B cell (primary cell): ENCODE results near the gene TINAGL1. TPM values are rescaled to one million over a fixed set of nuclear protein-coding genes. Genes with fewer than 3 reads are reported as not detected.

Experiments used
- ATAC-seq: fragments of 200-7000 bp; cut with Tn5 transposase; one replicate; pipeline ENCODE4 v1.10.0; 2021; ENCODE audit warnings: low read depth, mild to moderate bottlenecking, moderate number of reproducible peaks, moderate library complexity
- CTCF ChIA-PET: fragments of 350-600 bp; sonication (Branson Sonifier 250); formaldehyde crosslinking; loops from one replicate; lab custom pipeline; 2021; ENCODE audit warnings: antibody characterized with exemption, inconsistent platforms; lab: Charles Lee
- POLR2A ChIA-PET: fragments of 350-600 bp; sonication (Branson Sonifier 250); formaldehyde crosslinking; loops from one replicate; lab custom pipeline; 2021; ENCODE audit warnings: antibody characterized with exemption; lab: Charles Lee
- DNase-seq: peaks from one replicate; pipeline ENCODE4 v3.0.0; 2013
- H2AFZ ChIP-seq: 2 replicates; pipeline ENCODE4 v1.6.1; 2012; ENCODE audit warnings: mild to moderate bottlenecking, low read depth, low read length; ENCODE audit not compliant: insufficient read depth, poor library complexity, severe bottlenecking
- H3K27ac ChIP-seq, 2 donors: 1 replicate in 1 of 2; 2 replicates in 1 of 2; pipeline ENCODE4 v1.5.1; 2012 to 2013; ENCODE audit warnings: low read length in 2 of 2, mild to moderate bottlenecking in 2 of 2, moderate library complexity in 1 of 2
- H3K27me3 ChIP-seq, 4 experiments: fragments of 200-600 bp in 1 of 4; sonication (generic) in 1 of 4; replicated peaks in 1 of 4; 1 replicate in 2 of 4; 2 replicates in 2 of 4; pipeline versions ENCODE4 v1.6.1 to v1.7.0; 2013 to 2016; ENCODE audit warnings: low read length in 3 of 4, mild to moderate bottlenecking in 2 of 4, mixed read lengths in 1 of 4, moderate library complexity in 1 of 4; ENCODE audit not compliant: insufficient read depth in 4 of 4, control insufficient read depth in 3 of 4; ENCODE audit errors: control extremely low read depth in 1 of 4
- H3K36me3 ChIP-seq, 2 experiments: replicated peaks in 1 of 2; 1 replicate in 1 of 2; 2 replicates in 1 of 2; pipeline versions ENCODE4 v1.6.1 to v1.7.1; 2013; ENCODE audit warnings: low read length in 1 of 2; ENCODE audit not compliant: insufficient read depth in 2 of 2, control insufficient read depth in 1 of 2; ENCODE audit errors: control extremely low read depth in 1 of 2, extremely low read depth in 1 of 2
- H3K4me1 ChIP-seq, 2 donors: fragments of 200-600 bp in 1 of 2; sonication (generic) in 1 of 2; 1 replicate in 1 of 2; 2 replicates in 1 of 2; pipeline versions ENCODE4 v1.5.1 to v1.6.1; 2013 to 2017; ENCODE audit warnings: low read length in 2 of 2; ENCODE audit not compliant: control insufficient read depth in 2 of 2, insufficient read depth in 2 of 2
- H3K4me2 ChIP-seq: replicated peaks from 2 replicates; pipeline ENCODE3; 2012; ENCODE audit warnings: mild to moderate bottlenecking, low read depth, low read length; ENCODE audit not compliant: poor library complexity, severe bottlenecking
- H3K4me3 ChIP-seq, 5 experiments: fragments of 200-600 bp in 1 of 5; sonication (generic) in 1 of 5; 1 replicate in 3 of 5; 2 replicates in 2 of 5; pipeline versions ENCODE4 v1.5.1 to v1.7.0; 2011 to 2016; ENCODE audit warnings: low read length in 4 of 5, mild to moderate bottlenecking in 4 of 5, low read depth in 2 of 5, control low read depth in 1 of 5, moderate library complexity in 1 of 5; ENCODE audit not compliant: insufficient read depth in 1 of 5; ENCODE audit errors: control extremely low read depth in 1 of 5, extremely low read depth in 1 of 5
- H3K79me2 ChIP-seq: fragments of 200-600 bp; sonication (generic); one replicate; pipeline ENCODE4 v1.6.0; 2016; ENCODE audit warnings: low read length; ENCODE audit not compliant: control insufficient read depth, insufficient read depth
- H3K9ac ChIP-seq: fragments of 200-600 bp; sonication (generic); 2 replicates; pipeline ENCODE4 v1.6.1; 2017; ENCODE audit warnings: mild to moderate bottlenecking, low read length, moderate library complexity
- H3K9me3 ChIP-seq, 3 donors: one replicate each; pipeline versions ENCODE4 v1.6.1 to v1.7.1; 2013; ENCODE audit warnings: low read length in 2 of 3; ENCODE audit not compliant: control insufficient read depth in 2 of 3, insufficient read depth in 1 of 3; ENCODE audit errors: control extremely low read depth in 1 of 3
- H4K20me1 ChIP-seq: 2 replicates; pipeline ENCODE4 v1.6.0; 2012; ENCODE audit warnings: mild to moderate bottlenecking, low read length; ENCODE audit not compliant: insufficient read depth, control insufficient read depth, poor library complexity, severe bottlenecking
- H3K27ac Mint-ChIP-seq: one replicate; pipeline ENCODE4 v1.8.0; 2021; ENCODE audit warnings: mixed read lengths
- H3K27me3 Mint-ChIP-seq: one replicate; pipeline ENCODE4 v1.8.0; 2021; ENCODE audit warnings: mixed read lengths
- H3K4me1 Mint-ChIP-seq: one replicate; pipeline ENCODE4 v1.8.0; 2021; ENCODE audit warnings: mixed read lengths
- H3K4me3 Mint-ChIP-seq: one replicate; pipeline ENCODE4 v1.8.0; 2021; ENCODE audit warnings: mixed read lengths
- H3K9me3 Mint-ChIP-seq: one replicate; pipeline ENCODE4 v1.8.0; 2022; ENCODE audit warnings: mixed read lengths; ENCODE audit not compliant: insufficient read depth
- EZH2 ChIP-seq: IDR thresholded peaks from 2 replicates; pipeline ENCODE4 v1.6.1; 2012; ENCODE audit warnings: borderline replicate concordance, low read depth, mild to moderate bottlenecking, moderate library complexity, low read length; ENCODE audit not compliant: insufficient read depth, poor library complexity, severe bottlenecking
- WGBS: methylation state at CpG from one replicate; pipeline ENCODE4 v1.1.5; 2013; ENCODE audit warnings: missing lambda C conversion rate; ENCODE audit not compliant: insufficient coverage; 5-methylcytosine and 5-hydroxymethylcytosine counted together
- intact Hi-C: fragments of 100-400 bp; cut with micrococcal nuclease; formaldehyde crosslinking; loops from one replicate; pipeline ENCODE4 v1.10.0; 2022
- polyA plus RNA-seq: library from polyadenylated mRNA; depleted of rRNA; stranded (reverse); fragments of >200 nt; gene quantifications from 2 replicates; pipeline ENCODE4 v1.2.3, GENCODE V29; 2012
- total RNA-seq, 2 donors: library from RNA; stranded (reverse); fragments of 120-200 nt in 1 of 2; gene quantifications; 1 replicate in 1 of 2; 2 replicates in 1 of 2; pipeline versions ENCODE4 v1.2.3 to v1.2.4, GENCODE V29; 2013 to 2022
- TF ChIP-seq, protein P1 (sequence below): fragments of 200-600 bp; IDR thresholded peaks from one replicate; pipeline ENCODE4 v1.8.0; 2022; ENCODE audit warnings: antibody characterized with exemption, mild to moderate bottlenecking

TINAGL1 gene
- total and polyA plus RNA-seq, 2 donors (not counting 1 experiment from before 2014, with no cell fraction given) = not detected

DNA sequence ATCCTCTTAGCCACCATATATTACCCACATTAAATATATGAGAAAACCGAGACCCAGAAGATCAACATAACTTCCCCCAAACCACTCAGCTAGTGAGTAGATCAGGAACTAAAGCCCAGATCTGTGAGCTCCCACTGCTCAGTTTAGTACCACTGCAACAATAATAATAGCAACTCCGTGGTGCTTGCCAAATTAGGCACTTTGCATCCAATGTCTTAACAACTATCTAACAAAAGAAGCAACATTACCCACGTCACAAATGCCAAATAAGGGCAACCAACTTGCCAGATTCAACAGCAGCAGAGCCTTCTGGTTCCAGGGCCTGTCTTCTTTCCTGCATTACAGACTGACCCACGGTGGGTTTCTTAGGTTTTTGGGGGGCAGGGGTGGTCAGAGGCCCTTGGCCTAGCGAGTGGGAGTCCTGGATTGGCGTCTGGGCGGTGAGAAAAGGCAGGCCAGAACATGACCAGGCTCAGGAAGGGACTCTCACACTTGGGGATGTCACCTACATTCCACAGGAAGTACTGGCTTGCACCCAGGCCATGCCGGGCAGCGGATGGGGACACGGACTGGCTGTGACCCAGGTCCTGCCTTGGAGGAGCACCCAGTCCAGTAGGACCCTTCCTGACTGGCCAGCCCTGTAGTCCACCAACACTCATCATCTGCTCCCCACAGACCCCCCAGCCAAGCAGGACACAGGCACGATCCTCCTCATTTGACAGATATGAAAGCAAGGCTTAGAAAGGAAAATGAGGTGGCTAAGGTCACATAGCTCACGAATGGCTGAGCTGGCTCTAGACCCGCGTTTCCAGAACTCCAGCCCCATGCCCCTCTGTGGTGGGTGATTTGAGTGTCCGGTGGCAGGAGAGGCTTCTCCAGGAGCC lies 45.8 kb downstream of the TINAGL1 start:
- Histone ChIP-seq H3K9me3 (peaks cover 0 to 5% (median 0%) of the 10 kb centered on the region in 3 donors), H3K4me2 (no peak overlapping the region), H3K36me3 (peaks cover 0 to 2% of the 10 kb centered on the region in 2 experiments), H2AFZ (no peak overlapping the region), H3K4me3 (no peak overlapping the region), H4K20me1 (no peaks in the 10 kb centered on the region), H3K9ac (no peak overlapping the region), H3K27me3 (peaks cover 0 to 25% (median 5%) of the 10 kb centered on the region in 4 experiments), H3K4me1 (peaks cover 13 to 19% of the 10 kb centered on the region in 2 donors), H3K79me2 (no peaks in the 10 kb centered on the region), H3K27ac (no peak overlapping the region)
- TF ChIP-seq, protein P1, sequence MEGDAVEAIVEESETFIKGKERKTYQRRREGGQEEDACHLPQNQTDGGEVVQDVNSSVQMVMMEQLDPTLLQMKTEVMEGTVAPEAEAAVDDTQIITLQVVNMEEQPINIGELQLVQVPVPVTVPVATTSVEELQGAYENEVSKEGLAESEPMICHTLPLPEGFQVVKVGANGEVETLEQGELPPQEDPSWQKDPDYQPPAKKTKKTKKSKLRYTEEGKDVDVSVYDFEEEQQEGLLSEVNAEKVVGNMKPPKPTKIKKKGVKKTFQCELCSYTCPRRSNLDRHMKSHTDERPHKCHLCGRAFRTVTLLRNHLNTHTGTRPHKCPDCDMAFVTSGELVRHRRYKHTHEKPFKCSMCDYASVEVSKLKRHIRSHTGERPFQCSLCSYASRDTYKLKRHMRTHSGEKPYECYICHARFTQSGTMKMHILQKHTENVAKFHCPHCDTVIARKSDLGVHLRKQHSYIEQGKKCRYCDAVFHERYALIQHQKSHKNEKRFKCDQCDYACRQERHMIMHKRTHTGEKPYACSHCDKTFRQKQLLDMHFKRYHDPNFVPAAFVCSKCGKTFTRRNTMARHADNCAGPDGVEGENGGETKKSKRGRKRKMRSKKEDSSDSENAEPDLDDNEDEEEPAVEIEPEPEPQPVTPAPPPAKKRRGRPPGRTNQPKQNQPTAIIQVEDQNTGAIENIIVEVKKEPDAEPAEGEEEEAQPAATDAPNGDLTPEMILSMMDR = no peak
- no peak for TF ChIP-seq EZH2
- ATAC-seq (no peak), DNase-seq (peak; percentile 4)
- no peak overlapping the region for H3K4me3 Mint-ChIP-seq
- POLR2A ChIA-PET = no interaction called here
- WGBS = 92% methylated on average over 12 of the region's 15 CpGs
- peaks cover 18% of the 10 kb centered on the region for H3K27me3 Mint-ChIP-seq
- intact Hi-C loops = no loop called here
- H3K27ac Mint-ChIP-seq = no peak overlapping the region
- no peaks in the 10 kb centered on the region for H3K9me3 Mint-ChIP-seq
- H3K4me1 Mint-ChIP-seq = peaks cover 18% of the 10 kb centered on the region
- CTCF ChIA-PET = no interaction called here

DNA sequence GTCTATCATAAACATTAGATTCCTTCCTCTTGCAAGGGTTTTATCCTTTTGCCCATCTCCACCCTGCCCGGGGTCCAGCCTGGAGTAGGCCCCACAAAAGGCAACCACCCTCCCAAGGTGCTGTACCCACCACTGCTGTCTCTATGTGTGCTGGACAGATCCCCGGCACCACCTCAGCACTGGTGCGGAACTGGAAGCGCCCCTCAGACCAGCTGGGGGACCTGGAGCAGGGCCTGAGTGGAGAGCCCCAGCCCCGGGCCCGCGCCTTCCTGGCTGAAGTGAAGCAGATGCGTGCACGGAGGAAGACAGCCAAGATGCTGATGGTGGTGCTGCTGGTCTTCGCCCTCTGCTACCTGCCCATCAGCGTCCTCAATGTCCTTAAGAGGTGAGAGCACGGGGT lies 47.0 kb downstream of the TINAGL1 start:
- Histone ChIP-seq H3K27me3 (peaks cover 0 to 14% (median 1%) of the 10 kb centered on the region in 4 experiments), H2AFZ (no peak overlapping the region), H3K9me3 (no peaks in the 10 kb centered on the region), H4K20me1 (no peaks in the 10 kb centered on the region), H3K27ac (no peak overlapping the region), H3K79me2 (no peaks in the 10 kb centered on the region), H3K4me2 (no peak overlapping the region), H3K4me1 (peaks cover 6 to 8% of the 10 kb centered on the region in 2 donors), H3K4me3 (no peak overlapping the region), H3K9ac (no peak overlapping the region), H3K36me3 (peaks cover 0 to 7% of the 10 kb centered on the region in 2 experiments)
- TF ChIP-seq, protein P1 = no peak
- TF ChIP-seq EZH2 = no peak
- Mint-ChIP-seq H3K27me3 (peaks cover 13% of the 10 kb centered on the region), H3K4me1 (peaks cover 12% of the 10 kb centered on the region), H3K9me3 (no peaks in the 10 kb centered on the region), H3K4me3 (no peak overlapping the region), H3K27ac (no peak overlapping the region)
- intact Hi-C loops = no loop called here
- CTCF ChIA-PET = no interaction called here
- ATAC-seq (no peak), DNase-seq (peak; percentile 11)
- WGBS = 97% methylated on average over 7 of the region's 12 CpGs
- POLR2A ChIA-PET = no interaction called here
